Endothelial cell (in vitro differentiated cells): ENCODE results near the gene AKAP11. TPM values are rescaled to one million over a fixed set of nuclear protein-coding genes. Genes with fewer than 3 reads are reported as not detected.
A peak's percentile ranks its signal among the peaks of the same experiment; 100 is the strongest.

Experiments
- DNase-seq: peaks from one replicate; pipeline ENCODE4 v3.0.0; 2021; ENCODE audit warnings: low spot score
- H3K27ac Mint-ChIP-seq: one replicate; pipeline ENCODE4 v1.8.0; 2021; ENCODE audit warnings: mixed read lengths, inconsistent platforms; ENCODE audit not compliant: unreplicated experiment
- H3K27me3 Mint-ChIP-seq: one replicate; pipeline ENCODE4 v1.8.0; 2021; ENCODE audit warnings: mild to moderate bottlenecking, moderate library complexity, mixed read lengths, inconsistent platforms; ENCODE audit not compliant: unreplicated experiment
- H3K36me3 Mint-ChIP-seq: one replicate; pipeline ENCODE4 v1.8.0; 2021; ENCODE audit warnings: mild to moderate bottlenecking, low read depth, mixed read lengths, inconsistent platforms; ENCODE audit not compliant: unreplicated experiment
- H3K4me1 Mint-ChIP-seq: one replicate; pipeline ENCODE4 v1.8.0; 2021; ENCODE audit warnings: mild to moderate bottlenecking, mixed read lengths, inconsistent platforms; ENCODE audit not compliant: unreplicated experiment
- H3K4me3 Mint-ChIP-seq: one replicate; pipeline ENCODE4 v1.8.0; 2021; ENCODE audit warnings: mild to moderate bottlenecking, mixed read lengths, inconsistent platforms; ENCODE audit not compliant: unreplicated experiment
- H3K9me3 Mint-ChIP-seq: one replicate; pipeline ENCODE4 v1.8.0; 2021; ENCODE audit warnings: mixed read lengths, inconsistent platforms; ENCODE audit not compliant: unreplicated experiment
- total RNA-seq: library from RNA; stranded (reverse); fragmentation: NEBNext Ultra II Directional; extraction: Animal tissue kit (Norgen Biotek cat#: 25700); gene quantifications from one replicate; pipeline ENCODE4 v1.2.1, GENCODE V29; 2021; ENCODE audit not compliant: unreplicated experiment
- TF ChIP-seq, protein P1 (sequence below): fragments of 200-600 bp; sonication (generic); IDR thresholded peaks from one replicate; pipeline ENCODE4 v1.5.0; 2021; ENCODE audit warnings: antibody characterized with exemption; ENCODE audit not compliant: unreplicated experiment

AKAP11 gene
- total RNA-seq, 1 donor from 2014 or later = 22.7 TPM

GRCh38 chr13:42283574-42283973, 11.6 kb downstream of the AKAP11 start:
- DNase-seq = no peak
- Mint-ChIP-seq H3K27me3 (peaks cover 2% of the 10 kb centered on the region), H3K4me3 (no peak overlapping the region), H3K4me1 (peaks cover 24% of the 10 kb centered on the region), H3K36me3 (no peaks in the 10 kb centered on the region), H3K27ac (peak overlapping the region; percentile 84), H3K9me3 (no peaks in the 10 kb centered on the region)
- TF ChIP-seq, protein P1, sequence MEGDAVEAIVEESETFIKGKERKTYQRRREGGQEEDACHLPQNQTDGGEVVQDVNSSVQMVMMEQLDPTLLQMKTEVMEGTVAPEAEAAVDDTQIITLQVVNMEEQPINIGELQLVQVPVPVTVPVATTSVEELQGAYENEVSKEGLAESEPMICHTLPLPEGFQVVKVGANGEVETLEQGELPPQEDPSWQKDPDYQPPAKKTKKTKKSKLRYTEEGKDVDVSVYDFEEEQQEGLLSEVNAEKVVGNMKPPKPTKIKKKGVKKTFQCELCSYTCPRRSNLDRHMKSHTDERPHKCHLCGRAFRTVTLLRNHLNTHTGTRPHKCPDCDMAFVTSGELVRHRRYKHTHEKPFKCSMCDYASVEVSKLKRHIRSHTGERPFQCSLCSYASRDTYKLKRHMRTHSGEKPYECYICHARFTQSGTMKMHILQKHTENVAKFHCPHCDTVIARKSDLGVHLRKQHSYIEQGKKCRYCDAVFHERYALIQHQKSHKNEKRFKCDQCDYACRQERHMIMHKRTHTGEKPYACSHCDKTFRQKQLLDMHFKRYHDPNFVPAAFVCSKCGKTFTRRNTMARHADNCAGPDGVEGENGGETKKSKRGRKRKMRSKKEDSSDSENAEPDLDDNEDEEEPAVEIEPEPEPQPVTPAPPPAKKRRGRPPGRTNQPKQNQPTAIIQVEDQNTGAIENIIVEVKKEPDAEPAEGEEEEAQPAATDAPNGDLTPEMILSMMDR = no peak

DNA sequence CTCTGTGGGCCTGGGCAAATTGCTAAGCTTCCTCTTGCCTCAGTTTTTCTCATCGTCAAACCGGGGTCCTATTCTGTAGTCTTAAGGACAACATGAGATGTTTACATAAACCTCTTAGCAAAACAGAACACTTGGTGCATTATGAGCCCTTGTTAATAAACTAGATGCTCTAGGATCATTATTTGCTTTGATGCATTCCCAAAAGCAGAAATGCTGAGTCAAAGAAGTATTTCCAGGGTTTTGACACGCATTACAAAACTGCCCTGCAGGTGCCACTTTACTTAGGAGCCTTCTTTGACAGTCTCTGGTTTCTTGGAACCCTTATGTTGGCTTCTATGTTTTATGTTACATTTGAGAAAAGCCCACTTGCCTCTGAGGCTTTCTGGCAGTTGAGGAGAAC, 12.1 kb downstream of the AKAP11 start:
- Mint-ChIP-seq H3K4me3 (no peak overlapping the region), H3K4me1 (peaks cover 24% of the 10 kb centered on the region), H3K9me3 (no peaks in the 10 kb centered on the region), H3K27me3 (peaks cover 2% of the 10 kb centered on the region), H3K27ac (peak overlapping the region; percentile 84), H3K36me3 (no peaks in the 10 kb centered on the region)
- DNase-seq = no peak
- TF ChIP-seq, protein P1 = no peak

DNA sequence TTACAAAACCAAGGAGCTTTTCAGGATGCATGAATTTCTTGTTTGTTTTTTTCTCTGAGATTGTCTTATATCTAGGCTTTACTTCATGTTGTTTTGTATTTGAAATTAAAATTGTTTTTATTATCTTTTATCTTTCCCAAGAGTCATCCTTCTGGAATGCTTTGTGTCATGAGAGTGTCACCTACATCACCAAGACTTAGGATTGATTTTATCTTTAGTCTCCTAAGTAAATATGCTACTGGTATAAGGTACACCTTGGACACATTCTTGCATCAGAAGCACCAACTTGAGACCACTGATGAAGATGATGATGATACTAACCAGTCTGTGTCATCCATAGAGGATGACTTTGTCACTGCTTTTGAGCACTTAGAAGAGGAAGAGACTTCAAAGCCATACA, 26.4 kb downstream of the AKAP11 start:
- no peak overlapping the region for H3K4me3 Mint-ChIP-seq
- no peak overlapping the region for H3K27ac Mint-ChIP-seq
- H3K9me3 Mint-ChIP-seq = no peaks in the 10 kb centered on the region
- no peaks in the 10 kb centered on the region for H3K4me1 Mint-ChIP-seq
- no peaks in the 10 kb centered on the region for H3K27me3 Mint-ChIP-seq
- TF ChIP-seq, protein P1 = no peak
- H3K36me3 Mint-ChIP-seq = peaks cover 23% of the 10 kb centered on the region
- DNase-seq = no peak

DNA sequence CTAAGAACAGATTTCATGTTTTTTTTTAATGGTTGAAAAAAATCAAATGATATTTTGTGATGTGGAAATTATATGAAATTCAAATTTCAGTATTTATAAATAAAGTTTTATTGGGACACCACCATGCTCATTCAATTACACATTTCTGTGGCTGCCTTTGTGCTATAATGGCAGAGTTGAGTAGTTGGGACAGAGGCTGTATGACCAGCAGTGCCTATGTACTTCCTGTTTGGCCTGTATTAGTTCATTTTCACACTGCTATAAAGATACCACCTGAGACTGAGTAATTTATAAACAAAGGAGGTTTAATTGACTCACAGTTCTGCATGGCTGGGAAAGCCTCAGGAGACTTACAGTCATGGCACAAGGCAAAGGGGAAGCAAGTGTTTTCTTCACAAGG, 33.6 kb downstream of the AKAP11 start:
- H3K4me3 Mint-ChIP-seq = no peak overlapping the region
- H3K9me3 Mint-ChIP-seq = no peaks in the 10 kb centered on the region
- no peak overlapping the region for H3K27ac Mint-ChIP-seq
- H3K4me1 Mint-ChIP-seq = no peaks in the 10 kb centered on the region
- peaks cover 23% of the 10 kb centered on the region for H3K36me3 Mint-ChIP-seq
- no peak for DNase-seq
- peaks cover 1% of the 10 kb centered on the region for H3K27me3 Mint-ChIP-seq
- TF ChIP-seq, protein P1 = no peak

DNA sequence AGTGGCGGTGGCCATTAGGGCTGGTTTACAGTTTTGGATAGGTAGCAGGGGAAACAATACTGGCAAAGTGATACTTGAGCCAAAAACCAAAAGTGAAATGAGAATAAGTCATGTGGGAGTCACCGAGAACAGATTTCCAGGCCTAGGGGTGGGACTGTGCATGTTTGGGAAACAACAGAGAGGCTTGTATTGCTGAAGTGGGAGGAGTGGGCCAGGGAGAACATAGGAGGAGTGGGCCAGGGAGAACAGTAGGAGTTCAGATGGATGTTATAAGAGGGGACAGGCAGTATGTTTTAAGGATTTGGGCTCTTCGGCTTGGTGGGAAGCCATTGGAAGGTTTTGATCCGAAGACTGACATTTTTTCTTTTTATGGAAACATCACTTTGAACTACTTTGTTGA, 35.5 kb downstream of the AKAP11 start:
- Mint-ChIP-seq H3K4me1 (no peaks in the 10 kb centered on the region), H3K36me3 (peaks cover 16% of the 10 kb centered on the region), H3K27me3 (peaks cover 1% of the 10 kb centered on the region), H3K9me3 (no peaks in the 10 kb centered on the region), H3K4me3 (no peak overlapping the region), H3K27ac (no peak overlapping the region)
- DNase-seq = no peak
- TF ChIP-seq, protein P1 = no peak
